ENCODE results near the gene THOC5.

DNA sequence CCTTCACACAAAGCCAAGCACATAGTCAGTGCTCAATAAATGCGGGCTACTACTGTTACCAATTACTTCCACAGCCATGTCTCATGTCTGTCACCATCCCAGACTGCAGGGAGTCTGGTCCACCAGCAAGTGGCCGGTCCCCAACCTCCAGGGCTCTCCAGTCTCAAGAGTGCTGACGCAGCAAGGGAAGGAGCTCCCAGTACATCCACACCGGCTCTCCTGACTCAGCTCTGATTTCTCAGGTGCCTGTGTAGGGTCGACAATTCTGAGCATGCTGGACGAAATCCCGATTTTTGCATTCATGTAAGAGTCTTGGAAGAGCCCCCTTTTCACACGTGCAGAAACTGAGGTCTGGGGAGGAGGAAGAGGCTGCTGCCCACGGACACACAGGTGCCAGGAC, 83.8 kb downstream of the THOC5 start:
- TF ChIP-seq, protein P1, sequence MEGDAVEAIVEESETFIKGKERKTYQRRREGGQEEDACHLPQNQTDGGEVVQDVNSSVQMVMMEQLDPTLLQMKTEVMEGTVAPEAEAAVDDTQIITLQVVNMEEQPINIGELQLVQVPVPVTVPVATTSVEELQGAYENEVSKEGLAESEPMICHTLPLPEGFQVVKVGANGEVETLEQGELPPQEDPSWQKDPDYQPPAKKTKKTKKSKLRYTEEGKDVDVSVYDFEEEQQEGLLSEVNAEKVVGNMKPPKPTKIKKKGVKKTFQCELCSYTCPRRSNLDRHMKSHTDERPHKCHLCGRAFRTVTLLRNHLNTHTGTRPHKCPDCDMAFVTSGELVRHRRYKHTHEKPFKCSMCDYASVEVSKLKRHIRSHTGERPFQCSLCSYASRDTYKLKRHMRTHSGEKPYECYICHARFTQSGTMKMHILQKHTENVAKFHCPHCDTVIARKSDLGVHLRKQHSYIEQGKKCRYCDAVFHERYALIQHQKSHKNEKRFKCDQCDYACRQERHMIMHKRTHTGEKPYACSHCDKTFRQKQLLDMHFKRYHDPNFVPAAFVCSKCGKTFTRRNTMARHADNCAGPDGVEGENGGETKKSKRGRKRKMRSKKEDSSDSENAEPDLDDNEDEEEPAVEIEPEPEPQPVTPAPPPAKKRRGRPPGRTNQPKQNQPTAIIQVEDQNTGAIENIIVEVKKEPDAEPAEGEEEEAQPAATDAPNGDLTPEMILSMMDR (IDR thresholded peaks at IDR 0.05), result no peak
- no peak for TF ChIP-seq POLR2A (IDR thresholded peaks at IDR 0.05)
